NCI-H1436 treated with DMSO at 0.1 percent for 48 hours (cell line): ENCODE data around the gene LMO7.

Experiments used
- DNase-seq: peaks from one replicate; lab custom pipeline; 2025; lab: John Stamatoyannopoulos, UW

The LMO7 gene

DNA sequence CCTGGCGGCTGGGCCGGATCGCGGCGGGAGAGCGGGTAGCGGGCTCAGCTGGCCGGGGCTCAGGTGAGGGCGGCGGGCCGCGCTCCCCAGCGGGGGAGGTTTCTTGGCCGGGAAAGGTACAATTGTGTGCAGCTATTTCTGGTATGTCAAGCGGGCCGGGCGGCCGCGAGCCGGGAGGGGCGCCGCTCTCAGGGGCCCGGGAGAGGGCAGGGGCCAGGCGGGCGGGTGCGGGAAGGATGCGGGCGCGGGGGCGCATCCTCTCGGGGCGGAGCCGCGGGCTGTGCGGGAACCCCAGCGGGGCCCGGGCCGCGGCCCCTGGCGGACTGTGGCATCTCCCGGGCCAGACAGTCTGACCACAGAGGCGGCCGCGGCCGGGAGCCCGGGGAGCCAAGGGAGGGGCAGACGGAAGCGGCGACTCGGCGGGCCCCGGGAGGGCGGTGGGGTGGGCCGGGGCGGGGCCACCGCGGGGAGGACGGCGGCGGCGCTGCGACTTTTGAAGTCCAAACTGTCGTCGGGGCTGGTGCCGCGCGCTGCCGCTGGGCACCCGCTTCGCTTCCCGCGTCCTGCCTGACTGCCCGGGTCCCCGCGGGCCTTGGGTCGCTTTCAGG, at the start of gene LMO7:
TSS of gene LMO7 (plus strand) at position 503 of the 608 bp plus-strand sequence. CDS start 328 bp downstream, outside the sequence.
- no peak for DNase-seq

DNA sequence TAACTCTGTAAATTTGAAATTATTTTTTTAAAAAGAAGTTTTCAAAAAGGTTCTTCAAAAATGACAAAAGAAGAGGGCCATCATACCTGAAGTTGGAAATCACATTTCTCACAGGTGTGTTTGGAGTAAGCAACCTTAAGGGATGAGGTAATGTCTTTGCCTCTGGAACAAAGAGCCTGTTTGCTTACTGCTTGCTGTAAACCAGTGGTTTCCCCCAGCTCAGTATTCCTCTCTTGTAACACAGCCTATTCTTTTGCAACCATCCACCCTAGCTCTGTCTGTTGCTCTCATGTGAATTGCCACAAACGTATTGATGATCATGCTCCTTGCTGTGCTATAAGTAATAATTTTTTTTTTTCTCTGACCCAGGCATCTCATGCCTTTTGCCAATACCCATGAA, 48.5 kb upstream of the LMO7 start:
- no peak for DNase-seq

DNA sequence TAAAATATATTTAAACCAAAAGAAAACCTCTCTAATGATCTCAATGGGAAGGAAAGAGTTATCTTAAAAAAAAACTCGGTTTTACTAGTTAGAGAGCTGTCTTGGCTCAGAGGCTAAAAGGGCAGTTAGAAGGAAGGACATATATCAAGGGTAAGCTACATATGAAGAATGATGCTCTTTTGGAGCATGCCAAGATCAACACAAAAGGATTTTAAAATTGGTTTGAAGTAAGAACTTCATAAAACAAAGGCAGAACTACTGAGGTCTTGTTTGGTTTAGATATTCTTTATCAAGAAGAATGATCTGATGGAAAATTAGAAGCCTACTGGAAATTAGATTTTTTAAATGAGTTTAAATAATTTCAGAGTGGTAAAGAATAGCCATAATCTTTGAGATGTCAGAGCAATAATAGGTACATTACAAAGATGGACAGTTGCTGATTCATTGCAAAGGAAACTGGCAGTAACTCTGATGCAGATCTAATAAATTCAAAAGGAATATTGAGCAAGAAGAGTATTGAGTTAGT, 39.4 kb upstream of the LMO7 start:
- no peak for DNase-seq

DNA sequence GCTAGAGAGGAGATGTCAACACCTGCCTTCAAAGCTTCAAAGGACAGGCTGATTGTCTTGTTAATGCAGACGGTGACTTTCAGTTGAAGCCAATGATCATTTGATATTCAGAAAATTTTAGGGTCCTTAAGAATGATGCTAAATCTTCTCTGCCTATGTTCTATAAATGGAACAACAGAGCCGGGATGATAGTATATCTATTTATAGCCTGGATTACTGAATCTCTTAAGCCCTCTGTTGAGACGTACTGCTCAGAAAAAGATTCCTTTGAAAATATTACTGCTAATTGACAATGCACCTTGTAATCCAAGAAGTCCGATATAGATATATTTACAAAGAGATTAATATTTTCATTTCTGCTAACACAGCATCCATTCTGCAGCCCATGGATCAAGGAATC, 35.8 kb upstream of the LMO7 start:
- no peak for DNase-seq

DNA sequence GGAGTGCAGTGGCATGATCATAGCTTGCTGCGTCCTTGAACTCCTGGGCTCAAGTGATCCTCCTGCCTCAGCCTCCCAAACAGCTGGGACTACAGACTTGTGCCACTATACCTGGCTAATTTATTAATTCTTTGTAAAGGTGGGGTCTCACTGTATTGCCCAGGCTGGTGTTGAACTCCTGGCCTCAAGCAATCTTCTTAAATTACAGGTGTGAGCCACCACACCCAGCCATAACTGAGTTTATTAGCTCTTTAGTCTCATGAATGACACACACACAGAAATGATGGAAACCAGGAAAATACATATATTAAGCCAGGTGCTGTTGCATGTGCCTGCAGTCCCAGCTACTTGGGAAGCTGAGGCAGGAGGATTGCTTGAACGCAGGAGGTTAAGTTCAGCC, 33.1 kb upstream of the LMO7 start:
- no peak for DNase-seq

DNA sequence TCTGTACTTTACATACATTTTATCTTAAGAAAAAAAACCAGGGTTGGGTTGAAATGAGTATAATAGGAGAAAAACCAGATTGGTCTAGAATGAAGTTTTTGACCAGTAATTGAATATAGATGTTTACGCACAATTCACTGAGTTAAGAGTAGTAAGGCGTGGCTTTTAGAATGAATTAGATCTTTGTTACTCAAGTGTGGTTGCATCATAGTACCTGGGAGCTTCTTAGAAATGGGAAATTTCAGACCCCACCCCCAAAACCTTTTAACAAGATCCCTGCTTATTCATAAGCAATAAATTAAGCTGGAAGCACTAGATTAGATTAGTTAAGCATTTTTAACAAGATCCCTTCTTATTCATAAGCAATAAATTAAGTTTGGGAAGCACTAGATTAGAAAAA, 28.7 kb upstream of the LMO7 start:
- DNase-seq, result no peak

DNA sequence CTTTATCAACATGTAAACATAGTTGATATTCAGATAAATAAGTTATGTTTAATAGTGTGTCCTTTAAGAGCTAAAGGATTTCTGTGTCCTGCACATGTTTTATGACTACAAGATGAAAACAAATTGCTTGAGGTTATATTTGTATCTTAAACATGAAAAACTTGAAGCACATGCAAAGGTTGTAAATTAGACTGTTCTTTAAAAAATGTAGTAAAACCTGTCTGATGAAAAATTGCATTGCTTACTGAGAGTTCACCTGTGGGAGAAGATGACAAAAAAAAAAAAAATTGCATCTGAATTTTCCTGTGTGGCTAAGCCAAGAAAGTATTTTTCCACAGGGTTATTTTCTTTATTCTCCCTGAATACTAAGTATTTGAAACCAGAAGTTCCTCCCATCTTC, 25.7 kb upstream of the LMO7 start:
- no peak for DNase-seq

DNA sequence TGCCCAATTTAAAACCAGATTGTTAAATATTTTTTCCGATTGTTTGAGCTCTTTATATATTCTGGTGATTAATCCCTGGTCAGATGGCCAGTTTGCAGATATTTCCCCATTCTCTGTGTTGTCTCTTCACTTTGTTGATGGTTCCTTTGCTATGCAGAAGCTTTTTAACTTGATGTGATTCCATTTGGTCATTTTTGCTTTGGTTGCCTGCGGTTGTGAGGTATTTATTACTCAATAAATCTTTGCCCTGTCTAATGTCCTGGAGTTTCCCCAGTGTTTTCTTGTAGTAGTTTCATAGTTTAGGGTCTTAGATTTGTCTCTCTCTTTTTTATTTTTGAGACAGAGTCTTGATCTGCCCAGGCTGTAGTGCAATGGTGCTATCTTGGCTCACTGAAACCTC, 23.8 kb upstream of the LMO7 start:
- no peak for DNase-seq

DNA sequence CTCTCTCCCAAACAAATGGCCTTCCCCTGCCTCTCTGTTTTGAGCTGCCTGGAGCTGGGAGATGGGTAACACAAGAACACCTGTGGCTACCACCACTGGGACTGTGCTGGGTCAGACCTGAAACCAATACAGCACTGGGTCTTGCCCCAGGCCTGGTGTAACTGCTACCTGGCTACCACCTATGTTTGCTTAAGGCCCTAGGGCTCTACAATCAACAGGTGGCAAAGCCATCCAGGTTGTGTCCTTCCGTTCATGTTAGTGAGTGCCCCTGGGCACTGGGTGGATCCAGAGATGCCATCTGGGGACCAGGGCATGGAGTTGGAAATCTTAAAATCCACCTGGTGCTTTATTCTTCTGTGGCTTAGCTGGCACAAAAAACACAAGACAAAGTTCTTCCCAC, 18.9 kb upstream of the LMO7 start:
- no peak for DNase-seq

DNA sequence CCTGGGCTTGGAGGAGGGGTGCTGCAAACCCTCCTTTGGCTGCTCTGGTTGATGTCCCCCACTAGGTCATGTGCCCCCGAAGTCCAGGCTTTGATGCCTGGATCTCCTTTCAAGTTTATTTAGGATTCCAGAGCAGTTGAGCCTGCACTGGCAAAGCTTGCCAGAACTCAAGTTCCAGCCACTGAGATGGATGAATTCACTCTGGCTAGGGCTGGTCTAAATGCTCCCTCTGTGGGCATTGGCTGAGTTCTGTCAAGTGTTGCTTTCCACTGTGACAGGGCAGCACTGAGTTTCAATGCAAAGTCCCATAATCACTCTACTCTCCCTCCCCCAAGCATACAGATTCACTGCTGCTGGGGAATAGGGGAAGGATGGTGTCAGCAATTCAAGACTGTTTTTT, 17.8 kb upstream of the LMO7 start:
- no peak for DNase-seq

DNA sequence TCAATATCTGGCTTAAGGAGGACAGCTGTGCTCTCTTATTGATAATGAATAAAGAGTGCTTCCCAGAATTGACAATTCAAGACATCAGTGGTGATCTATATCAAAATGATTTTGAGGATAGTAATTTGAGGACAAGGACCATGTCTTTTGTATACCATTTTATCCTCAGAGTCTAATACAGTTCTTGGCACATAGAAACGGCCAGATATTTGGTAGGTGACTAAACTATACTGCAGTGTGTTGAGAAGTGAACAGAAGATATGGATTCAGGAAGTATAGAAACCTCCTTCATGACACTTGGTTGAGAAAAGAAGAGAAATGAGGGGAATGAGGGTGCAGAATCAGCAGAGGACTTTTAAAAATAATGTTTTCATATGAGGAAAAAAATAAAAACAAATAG, 16.1 kb upstream of the LMO7 start:
- no peak for DNase-seq

DNA sequence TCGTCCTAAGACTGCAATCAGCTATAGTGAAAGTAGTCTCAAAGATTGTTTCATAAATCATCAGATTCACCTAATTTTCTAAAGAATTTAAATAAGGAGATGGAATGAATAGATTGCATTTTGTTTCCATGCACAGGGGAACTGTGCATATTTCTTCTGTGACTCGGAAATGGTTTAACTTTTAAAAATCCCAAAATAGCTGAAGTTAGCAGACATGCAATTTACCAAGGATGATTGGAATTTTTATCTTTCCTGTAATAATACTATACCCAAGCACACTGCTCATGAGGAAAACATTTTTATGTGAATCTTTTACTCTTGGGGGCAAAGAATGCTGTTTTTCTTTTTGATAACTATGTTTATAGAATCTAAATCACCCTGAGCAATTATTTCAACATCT, 15.0 kb upstream of the LMO7 start:
- no peak for DNase-seq

DNA sequence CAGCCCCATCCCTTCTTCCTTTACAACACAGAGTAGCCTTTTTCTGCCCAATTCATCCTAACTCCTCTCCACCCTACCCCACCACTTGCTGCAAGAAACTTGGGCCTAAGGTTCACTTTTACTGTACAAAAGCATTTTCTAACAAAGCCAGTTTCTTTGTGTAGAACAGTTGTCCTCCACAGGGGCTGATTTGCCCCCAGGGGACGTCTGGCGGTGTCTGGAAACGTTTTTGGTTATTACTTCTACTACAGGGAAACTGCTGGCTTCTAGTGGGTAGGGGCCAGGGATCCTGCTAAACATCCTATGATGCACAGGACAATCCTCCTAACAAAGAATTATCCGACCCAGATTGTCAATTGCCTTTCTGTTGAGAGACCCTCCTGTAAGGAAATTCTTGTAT, 7.3 kb upstream of the LMO7 start:
- DNase-seq, result no peak

DNA sequence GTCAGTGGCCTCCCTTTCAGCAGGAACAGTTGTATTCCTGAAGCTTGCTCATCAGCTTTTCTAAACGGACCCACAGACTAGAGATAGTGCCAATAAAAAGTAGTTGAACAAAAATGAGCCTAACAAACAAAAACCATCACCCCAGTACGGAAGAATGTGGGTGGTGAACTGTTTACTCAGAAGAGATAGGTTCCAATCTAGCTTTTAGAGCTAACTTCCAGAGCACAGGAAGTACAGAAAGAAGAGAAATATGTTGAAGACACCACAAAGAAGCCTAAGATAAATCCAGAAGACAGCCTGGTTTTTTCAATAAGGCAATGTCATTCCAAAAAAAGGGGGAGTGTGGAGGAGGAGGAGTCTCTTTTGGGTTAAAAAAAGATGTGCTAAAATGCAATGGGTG, 2.8 kb upstream of the LMO7 start:
- no peak for DNase-seq

DNA sequence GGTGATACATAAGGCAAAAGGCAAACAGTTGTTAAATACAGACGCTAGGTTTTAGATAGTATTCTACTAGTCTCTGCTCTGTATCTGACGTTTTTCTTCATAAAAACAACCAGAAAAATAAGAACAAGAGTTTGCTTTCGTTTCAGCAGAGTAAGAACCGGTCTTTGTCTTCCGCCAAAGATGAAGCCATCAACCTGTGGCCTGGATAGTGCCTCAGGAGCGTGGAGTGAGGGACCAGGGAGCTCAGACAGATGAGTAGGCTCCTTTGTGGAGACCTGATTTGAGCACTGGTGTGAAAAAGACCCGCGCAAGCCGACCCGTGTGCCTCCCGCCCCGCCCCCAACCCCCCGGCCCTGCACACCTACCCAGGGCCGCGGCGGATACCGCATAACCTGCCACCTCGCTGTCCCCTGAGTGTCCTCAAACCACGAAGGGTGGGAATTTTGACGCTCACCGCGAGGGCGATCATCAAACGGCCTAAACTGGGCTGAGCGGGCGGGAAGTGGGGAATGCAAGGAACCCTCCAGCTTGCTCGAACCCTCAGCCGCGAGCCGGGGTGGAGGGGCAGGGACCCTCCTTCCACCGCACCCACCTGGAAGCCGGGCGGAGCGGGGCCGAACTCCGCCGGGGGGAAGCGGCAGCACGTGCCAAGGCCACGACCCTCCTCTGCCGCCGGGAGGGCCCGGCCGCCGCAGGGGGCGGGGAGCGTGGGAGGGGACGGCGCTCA, 866 bp upstream of the LMO7 start:
- DNase-seq, result no peak

DNA sequence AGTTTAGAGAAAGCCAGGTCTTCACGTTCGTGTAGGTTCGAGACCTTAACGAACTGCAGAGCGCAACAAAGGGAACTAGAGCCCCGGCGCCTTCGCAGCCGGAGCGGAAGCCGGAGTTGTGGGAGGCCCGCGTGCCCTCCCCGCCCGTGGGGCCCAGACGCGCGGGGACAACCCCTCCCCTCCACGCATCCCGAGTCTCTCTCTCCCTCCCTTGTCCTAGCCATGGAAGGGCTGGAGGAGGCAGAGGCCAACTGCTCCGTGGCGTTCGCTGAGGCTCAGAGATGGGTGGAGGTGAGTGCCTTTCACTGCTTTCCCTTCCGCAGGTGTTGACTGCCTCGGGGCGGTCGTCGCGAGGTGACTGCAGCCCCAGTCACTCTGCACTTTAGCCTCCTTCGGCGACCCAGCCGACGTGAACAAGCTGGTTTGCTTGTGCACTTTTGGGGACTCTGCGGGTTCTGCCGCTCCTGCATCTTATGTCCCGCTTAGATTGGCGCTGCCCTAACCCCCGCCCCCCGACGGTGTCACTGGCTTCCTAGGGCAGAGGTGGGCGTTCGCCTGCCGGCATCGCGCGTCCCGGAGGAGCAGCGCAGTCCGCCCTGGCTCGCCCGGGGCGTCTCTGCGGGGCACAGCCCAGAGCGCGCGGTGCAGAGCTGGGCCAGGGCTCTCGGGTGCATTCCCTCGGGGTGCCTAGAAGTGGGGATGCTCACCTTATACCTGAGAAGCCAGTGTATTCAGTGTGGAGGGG, 478 bp downstream of the LMO7 start:
- no peak for DNase-seq

DNA sequence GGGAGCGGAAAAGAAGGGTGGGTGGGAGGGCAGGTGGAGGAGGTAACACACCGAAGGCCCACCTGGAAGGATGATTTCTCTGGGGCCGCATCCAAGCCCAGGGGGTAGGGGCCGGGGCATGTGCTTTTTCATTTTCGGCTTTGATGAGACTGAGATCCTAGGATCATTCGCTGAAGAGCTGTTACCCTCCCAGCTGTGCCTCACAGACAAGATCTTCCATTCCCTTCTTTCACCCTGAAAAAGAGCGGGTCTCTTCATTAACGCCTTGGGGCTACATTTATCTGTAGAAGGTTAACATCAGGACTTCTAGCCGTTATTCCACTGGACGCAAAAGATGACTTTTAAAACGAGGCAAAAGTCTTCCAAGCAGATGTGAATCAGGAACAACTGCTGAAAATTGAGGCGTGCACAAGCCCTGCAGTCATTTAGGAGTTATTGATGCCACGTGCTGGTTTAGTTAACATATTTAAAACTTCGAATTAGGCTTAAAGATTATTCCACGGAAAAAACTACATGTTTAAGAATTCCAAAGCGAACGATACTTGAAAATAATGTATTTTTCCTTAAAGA, 1.1 kb downstream of the LMO7 start:
- no peak for DNase-seq

DNA sequence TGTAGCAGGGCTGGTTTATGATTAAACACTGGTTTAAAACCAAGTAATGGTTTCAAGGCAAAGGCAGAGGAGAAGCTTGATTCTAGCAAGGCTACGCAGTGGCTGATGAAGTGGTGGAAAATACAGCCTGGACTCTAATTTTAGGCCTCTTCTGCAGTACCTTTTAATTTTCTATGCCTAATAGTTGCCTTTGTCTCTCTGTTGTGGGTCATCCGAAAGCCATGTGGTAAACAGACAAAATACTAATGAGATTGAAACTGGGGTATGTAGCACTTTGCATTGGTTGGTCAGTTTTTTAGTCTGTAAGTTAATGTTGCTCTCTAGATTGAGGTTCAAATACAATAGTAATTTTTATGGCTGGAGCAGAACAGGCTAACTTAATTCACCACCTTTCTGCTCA, 3.3 kb downstream of the LMO7 start:
- no peak for DNase-seq

DNA sequence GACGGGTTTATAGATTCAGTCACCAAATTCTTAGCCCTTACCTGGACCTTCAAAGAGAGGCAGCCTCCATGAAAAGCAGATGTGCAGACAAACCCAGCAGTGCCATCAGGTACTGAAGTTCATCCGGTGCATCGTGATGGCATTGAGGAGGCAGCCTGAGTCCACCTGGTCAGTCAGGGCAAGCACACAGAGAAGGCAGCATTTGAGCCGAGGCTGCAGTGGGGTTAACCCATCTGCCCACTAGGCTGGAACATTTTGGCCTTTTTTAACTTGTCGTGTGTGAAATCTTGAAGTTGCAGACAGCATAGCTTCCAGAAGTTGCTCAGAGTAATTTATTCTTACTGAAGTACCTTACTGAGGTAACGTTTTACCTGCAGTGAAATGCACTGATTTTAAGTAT, 4.9 kb downstream of the LMO7 start:
- no peak for DNase-seq

DNA sequence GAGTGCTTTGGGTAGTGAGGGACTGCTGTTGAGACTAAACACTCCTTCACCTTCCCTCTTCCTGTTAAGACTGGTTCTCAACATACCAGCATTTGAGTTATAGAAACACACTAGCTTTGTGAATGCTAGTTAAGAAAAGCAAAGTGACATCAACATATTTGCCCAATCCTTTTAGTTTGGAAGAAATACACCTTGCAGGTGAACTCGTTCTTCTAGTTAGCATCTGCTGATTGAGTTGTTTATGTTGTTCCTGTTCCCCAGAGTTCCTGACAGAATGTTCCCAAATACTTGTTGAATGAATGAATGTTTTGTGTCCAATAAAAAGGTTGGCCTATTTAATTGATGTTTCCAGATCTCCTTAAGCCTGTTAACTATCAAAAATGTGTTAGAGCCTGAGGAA, 7.1 kb downstream of the LMO7 start:
- DNase-seq, result no peak

DNA sequence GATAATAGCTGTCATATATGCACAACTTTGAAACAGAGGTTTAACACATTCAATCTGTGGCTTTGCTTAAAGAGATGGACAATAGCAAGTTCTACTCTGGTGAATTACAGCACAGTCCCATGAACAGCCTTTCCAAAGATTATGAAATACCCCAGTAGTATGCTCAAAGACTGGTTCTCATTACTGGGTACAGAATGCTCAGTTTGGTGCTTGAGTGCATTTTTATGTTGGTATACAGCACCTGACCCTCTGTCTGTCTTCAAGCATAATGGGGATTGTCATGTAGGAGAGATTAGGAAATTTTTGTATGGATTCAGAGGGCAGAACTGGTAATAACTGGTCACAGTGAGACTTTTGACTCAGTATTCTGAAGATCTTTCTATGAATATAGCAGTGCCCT, 7.6 kb downstream of the LMO7 start:
- no peak for DNase-seq

DNA sequence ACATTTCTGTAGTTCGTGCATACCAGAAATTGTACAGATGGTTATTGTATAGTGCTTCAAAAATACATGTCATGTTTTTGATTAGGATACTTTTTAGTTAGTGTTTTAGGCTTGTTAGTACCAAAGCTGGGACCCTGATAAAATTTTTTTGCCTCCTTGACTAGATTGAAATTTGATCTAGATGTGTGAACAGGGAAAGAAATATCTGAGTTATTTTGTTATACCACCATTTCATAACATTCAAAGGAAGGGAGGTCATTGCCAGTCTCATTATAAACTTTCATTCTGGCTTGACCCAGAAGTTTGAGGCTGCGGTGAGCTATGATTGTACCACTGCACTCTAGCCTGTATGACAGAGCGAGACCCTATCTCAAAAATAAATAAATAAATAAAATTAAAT, 9.0 kb downstream of the LMO7 start:
- no peak for DNase-seq
